GM21717 (cell line): ENCODE measurements around the gene PRDM10.
"Not testable (repeated sequence)": the region's sequence is repeated elsewhere in the genome, so short reads cannot be mapped to it uniquely, and the experiment has no call there.

Source experiments
- ATAC-seq: cut with Tn5 transposase; IDR thresholded peaks from one replicate; pipeline ENCODE4 v1.9.1; 2021; ENCODE audit warnings: mild to moderate bottlenecking, moderate library complexity; ENCODE audit not compliant: unreplicated experiment

Gene PRDM10, protein sequence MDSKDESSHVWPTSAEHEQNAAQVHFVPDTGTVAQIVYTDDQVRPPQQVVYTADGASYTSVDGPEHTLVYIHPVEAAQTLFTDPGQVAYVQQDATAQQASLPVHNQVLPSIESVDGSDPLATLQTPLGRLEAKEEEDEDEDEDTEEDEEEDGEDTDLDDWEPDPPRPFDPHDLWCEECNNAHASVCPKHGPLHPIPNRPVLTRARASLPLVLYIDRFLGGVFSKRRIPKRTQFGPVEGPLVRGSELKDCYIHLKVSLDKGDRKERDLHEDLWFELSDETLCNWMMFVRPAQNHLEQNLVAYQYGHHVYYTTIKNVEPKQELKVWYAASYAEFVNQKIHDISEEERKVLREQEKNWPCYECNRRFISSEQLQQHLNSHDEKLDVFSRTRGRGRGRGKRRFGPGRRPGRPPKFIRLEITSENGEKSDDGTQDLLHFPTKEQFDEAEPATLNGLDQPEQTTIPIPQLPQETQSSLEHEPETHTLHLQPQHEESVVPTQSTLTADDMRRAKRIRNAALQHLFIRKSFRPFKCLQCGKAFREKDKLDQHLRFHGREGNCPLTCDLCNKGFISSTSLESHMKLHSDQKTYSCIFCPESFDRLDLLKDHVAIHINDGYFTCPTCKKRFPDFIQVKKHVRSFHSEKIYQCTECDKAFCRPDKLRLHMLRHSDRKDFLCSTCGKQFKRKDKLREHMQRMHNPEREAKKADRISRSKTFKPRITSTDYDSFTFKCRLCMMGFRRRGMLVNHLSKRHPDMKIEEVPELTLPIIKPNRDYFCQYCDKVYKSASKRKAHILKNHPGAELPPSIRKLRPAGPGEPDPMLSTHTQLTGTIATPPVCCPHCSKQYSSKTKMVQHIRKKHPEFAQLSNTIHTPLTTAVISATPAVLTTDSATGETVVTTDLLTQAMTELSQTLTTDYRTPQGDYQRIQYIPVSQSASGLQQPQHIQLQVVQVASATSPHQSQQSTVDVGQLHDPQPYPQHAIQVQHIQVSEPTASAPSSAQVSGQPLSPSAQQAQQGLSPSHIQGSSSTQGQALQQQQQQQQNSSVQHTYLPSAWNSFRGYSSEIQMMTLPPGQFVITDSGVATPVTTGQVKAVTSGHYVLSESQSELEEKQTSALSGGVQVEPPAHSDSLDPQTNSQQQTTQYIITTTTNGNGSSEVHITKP

DNA sequence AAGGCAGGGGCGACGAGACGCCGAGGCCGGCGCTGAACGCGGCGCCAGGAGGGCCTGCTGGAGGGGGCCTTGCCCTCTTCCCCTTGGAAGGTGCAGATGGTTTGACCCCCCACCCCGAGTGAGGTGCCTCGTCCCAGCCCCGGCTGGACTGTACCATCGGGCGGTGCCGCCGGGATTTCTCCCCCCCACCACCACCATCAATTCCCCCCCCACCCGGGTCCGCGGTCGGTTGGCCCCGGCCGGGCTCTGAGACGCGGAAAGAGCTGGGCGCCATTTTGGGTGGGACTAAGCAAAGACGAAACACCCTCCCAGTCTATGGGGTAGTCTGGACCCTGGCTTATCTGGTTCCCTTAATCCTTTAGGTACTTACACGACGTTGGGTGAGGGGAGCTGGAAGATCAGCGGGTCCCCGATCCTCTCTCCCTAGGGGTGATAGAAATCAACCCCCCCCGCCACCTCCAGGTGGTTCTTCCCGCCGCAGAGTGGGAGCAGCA, at the start of gene PRDM10:
Gene PRDM10, minus strand, starts transcription at position 484 of the 494 bp plus-strand sequence. CDS start 41,871 bp downstream, outside the sequence.
- peak; percentile 51 for ATAC-seq

DNA sequence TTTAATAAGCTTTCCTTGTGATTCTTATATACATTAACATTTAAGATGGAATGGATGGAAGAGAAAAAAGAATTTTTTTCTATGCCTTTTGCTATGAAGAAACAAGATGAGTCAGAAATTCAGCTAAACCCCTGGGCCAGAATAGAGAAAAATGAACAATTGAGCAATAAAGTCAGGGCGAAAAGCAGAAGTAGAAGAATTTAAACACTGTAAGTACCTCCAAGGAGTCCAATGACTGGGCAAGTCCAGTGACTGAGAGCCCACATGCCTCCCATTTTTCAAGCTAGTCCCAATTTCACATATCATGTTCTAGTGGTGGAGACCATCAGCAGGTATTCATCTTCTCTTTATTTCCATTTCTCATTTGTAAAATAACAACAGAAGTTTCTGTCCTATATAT, 48.4 kb upstream of the PRDM10 start:
- ATAC-seq = no peak

- ATAC-seq = no peak
These were observed 47.6 kb upstream of the PRDM10 start for GRCh38 chr11:130050257-130050656.

DNA sequence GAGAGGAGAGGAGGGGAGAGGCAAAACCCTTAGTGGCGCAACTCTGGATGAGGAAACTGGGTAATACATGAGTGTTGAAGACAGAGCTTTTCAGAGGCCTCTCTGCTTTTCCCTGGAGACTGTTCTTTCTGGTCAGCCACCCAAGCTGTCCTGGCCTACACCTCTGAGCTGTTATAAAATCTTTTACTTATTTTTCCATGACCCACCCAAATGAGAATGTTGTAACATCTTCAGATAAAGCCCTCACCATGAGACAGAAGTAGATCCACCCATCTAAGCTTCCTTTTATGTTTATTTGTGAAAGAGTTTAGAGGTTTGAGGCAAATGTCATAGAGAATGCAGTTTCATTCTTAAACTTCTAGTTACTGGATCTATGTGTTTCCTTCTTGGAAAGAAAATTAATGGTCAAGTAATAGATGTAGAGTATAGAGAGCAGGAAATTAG, 46.7 kb upstream of the PRDM10 start:
- no peak for ATAC-seq

DNA sequence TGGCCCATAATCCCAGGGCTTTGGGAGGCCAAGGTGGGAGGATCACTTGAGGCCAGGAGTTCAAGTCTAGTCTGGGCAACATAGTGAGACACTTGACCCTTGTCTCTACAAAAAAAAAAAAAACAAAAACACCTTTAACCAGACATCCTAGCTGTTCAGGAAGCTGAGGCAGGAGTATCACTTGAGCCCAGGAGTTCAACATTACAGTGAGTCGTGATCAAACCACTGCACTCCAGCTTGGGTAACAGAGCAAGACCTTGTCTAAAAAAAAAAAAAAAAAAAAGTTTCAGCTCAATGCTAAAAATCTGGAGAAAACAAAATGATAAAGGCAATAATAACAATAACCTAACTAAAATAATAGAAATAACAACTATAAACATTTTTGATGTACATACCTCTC, 44.5 kb upstream of the PRDM10 start:
- no peak for ATAC-seq

- no peak for ATAC-seq
These were observed 40.9 kb upstream of the PRDM10 start for GRCh38 chr11:130043575-130043974.

- no peak for ATAC-seq
These were observed 39.5 kb upstream of the PRDM10 start for GRCh38 chr11:130042093-130042591.

GRCh38 chr11:130040281-130040940, 37.8 kb upstream of the PRDM10 start:
- ATAC-seq = no peak

DNA sequence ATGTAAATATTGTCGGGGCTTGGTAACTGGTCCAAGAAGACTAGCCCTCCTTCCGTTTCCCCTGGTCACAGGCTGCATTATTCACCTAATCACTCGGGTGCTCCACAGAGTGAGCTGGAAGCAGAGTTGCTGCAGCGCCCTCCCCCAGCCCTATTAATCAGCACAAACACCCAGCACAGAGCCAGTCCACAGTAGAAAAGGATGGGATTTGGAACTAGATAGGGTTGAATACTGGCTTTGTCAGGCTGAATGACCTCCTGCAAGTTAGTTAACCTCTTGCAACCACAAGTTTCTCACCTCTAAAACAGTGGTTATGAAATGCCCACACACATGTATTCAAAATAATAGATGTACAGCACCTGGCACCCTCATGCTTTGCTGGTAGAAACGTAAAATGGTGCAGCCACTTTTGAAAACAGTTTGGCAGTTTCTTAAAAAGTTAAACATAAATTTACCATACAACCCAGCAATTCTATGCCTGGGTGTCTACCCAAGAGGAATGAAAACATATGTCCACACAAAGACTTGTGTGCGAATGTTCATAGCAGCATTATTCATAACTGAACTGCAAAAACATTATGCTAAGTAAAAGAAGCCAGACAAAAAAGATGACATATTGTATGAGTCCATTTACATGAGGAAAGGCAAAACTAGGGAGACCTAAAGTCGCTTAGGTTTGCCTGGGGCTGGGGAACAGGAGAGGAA, 35.4 kb upstream of the PRDM10 start:
- ATAC-seq = no peak

DNA sequence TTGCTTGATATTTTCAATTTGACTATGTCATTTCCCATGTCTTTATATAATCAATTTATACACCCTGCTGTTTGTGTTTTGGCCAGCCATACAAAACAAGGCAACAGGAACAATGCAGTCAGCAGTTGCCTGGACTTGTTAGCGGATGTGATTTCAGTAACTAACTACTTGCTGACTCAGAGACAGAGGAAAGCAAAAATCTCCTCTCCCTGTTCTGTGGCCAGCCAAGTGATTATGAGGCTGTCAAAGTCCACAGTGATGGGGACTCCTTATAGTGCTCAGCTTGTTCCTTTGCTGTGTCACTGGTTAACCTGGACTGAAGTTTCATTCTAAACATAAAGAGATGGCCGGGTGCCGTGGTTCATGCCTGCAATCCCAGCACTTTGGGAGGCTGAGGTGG, 34.4 kb upstream of the PRDM10 start:
- no peak for ATAC-seq

- no peak for ATAC-seq
These were observed 31.6 kb upstream of the PRDM10 start for GRCh38 chr11:130034236-130034635.

GRCh38 chr11:130032931-130033330, 30.3 kb upstream of the PRDM10 start:
- no peak for ATAC-seq

DNA sequence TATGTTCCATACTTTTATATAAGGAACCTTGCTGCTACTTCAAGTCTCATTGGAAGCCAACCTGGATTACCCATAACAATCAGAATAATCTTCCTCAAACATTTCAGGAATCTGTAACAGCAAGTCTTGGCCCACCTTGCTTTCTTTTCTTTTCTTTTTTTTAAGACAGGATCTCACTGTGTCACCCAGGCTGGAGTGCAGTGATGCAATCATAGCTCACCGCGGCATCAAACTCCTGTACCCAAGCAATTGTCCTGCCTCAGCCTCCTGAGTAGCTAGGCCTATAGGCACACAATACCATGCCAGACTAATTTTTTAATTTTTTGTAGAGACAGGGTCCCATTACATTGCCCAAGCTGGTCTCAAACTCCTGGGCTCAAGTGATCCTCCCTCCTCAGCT, 29.3 kb upstream of the PRDM10 start:
- no peak for ATAC-seq

- no peak for ATAC-seq
These were observed 28.4 kb upstream of the PRDM10 start for GRCh38 chr11:130031056-130031455.

DNA sequence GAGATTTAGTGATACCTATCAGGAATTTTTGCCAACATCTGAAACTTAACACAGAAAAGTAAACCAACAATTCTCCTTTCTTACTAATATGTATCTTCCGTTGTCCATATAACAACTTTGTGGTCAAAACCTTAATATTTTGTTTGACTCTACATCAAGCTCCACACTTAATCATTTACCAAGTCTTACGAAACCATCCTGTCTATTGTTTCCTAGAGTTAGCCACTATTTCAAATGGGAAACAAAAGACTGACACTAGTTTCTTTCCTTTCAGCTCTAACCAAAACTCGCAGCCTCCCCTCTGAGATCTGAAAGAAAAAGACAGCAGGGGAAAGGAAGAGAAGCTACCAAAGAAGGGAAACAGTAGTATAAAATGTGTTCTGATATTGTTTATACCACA, 26.5 kb upstream of the PRDM10 start:
- ATAC-seq = no peak

- ATAC-seq = no peak
These were observed 22.7 kb upstream of the PRDM10 start for GRCh38 chr11:130025371-130025770.

DNA sequence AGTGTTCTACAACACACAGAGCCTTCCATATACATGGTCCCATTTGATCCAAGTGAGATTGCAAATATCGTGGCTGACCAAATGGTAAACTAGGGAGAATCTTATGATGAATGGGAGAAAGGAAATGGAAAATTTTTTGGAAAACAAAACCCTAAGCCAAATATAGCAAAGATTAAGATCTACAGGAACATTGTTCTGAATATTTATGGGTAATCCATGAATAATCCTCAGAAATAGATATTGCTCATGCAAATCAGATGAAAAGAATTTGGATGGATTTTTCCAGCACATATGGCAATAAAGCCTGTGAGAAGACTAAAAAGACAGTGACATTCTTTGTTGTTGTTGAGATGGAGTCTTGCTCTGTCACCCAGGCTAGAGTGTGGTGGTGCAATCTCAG, 21.7 kb upstream of the PRDM10 start:
- ATAC-seq = no peak

DNA sequence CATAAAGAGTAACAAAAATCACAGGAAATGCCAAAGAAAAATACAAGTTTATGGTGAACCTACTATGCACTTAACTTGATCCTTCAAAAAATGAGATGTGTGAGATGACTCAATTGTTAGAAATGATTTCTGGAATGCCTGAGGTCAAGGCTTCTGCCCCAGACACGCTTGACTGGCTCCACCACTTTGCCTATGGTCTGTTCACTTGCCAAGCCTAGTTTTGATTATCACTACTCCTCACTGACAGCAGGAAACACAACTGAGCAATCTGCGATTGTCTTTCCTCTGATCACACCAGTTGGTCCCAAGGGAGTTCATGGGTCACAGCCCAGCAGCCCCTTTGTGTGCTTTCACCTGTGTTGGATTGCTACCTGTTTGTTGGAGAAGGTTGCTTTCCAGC, 20.6 kb upstream of the PRDM10 start:
- ATAC-seq = peak; percentile 95

DNA sequence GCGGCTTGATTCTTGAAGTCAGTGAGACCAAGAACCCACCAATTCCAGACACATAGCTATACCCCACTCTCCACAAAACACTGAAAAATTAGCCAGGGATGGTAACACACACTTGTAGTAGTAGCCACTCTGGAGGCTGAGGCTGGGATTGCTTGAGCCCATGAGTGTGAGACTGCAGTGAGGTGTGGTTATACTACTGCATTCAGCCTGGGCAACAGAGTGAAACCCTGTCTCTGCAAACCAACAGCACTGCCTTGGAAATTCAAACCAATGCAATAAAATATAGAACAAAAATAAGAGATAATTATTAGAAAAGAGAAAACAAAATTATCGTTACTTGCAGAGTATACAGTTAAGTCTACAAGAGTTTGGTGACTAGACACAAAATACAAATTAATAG, 20.2 kb upstream of the PRDM10 start:
- peak; percentile 27 for ATAC-seq

DNA sequence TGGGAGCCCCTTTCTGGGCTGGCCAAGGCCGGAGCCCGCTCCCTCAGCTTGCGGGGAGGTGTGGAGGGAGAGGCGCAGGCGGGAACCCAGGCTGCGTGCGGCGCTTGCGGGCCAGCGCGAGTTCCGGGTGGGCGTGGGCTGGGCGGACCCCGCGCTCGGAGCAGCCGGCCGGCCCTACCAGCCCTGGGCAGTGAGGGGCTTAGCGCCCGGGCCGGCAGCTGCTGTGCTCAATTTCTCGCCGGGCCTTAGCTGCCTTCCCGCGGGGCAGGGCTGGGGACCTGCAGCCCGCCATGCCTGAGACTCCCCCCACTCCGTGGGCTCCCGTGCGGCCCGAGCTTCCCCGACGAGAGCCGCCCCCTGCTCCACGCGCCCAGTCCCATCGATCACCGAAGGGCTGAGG, 19.0 kb upstream of the PRDM10 start:
- not testable (repeated sequence) for ATAC-seq
